HG02840 (cell line): ENCODE data around the gene PEX5L.
"Not testable (repeated sequence)": the region's sequence is repeated elsewhere in the genome, so short reads cannot be mapped to it uniquely, and the experiment has no call there.

Source experiments
- ATAC-seq: cut with Tn5 transposase; IDR thresholded peaks from one replicate; pipeline ENCODE4 v1.9.1; 2021; ENCODE audit warnings: mild to moderate bottlenecking, moderate library complexity, moderate number of reproducible peaks; ENCODE audit not compliant: unreplicated experiment, low FRiP score

The PEX5L gene, protein sequence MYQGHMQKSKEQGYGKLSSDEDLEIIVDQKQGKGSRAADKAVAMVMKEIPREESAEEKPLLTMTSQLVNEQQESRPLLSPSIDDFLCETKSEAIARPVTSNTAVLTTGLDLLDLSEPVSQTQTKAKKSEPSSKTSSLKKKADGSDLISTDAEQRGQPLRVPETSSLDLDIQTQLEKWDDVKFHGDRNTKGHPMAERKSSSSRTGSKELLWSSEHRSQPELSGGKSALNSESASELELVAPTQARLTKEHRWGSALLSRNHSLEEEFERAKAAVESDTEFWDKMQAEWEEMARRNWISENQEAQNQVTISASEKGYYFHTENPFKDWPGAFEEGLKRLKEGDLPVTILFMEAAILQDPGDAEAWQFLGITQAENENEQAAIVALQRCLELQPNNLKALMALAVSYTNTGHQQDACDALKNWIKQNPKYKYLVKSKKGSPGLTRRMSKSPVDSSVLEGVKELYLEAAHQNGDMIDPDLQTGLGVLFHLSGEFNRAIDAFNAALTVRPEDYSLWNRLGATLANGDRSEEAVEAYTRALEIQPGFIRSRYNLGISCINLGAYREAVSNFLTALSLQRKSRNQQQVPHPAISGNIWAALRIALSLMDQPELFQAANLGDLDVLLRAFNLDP

GRCh38 chr3:180036671-180037455 is at the start of gene PEX5L:
PEX5L (minus strand) TSS chr3:180036937; CDS start chr3:180036599, 338 bp downstream.
- peak; percentile 82 for ATAC-seq

DNA sequence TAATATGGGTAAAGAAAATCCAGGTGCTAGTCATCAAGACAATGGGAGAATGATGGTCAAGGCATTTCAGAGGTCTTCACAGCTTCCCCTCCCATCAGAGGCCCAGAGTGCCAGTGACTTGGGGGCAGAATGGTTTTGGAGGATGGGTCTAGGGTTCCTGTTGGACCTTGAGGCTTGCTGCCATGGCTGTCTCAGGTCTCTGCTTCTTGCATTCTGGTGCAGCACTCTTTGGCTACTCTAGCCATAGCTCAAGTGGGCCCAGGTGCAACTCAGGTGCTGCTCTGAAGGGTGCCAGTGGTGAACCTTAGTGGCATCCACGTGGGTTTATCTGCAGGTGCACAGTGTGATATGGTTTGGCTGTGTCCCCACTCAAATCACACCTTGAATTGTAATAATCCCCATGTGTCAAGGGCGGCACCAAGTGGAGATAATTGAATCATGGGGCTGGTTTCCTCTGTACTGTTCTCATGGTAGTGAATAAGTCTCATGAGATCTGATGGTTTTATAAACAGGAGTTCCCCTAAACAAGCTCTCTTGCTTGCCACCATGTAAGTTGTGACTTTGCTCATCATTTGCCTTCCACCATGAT is 48.5 kb upstream of the PEX5L start:
- no peak for ATAC-seq

DNA sequence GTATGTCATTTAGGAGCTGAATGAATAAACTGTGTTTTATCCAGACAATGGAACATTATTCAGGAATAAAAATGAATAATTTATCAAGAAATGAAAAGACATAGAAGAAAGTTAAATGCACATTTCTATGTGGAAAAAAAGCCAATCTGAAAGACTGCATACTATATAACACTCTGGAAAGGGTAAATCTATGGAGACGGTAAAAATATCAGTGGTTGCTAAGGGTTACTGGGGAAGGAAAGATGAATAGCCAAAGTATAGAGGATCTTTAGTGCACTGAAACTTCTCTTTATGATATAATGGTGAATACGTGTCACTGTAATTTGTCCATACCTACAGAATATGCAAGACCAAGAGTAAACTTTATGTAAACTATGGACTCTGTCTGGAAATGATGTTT is 46.0 kb upstream of the PEX5L start:
- no peak for ATAC-seq

DNA sequence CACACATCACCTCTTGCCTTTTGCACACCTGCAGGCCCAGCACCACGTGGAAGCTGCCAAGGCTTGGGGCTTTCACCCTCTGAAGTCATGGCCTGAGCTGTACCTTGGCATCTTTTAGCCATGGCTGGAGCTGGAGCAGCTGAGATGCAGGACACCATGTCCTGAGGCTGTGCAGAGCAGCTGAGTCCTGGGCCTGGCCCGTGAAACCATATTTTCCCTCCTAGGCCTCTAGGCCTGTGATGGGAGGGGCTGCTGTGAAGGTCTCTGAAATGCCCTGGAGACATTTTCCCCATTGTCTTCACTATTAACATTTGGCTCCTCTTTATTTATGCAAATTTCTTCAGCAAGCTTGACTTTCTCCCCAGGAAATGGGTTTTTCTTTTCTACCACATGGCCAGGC is 41.9 kb upstream of the PEX5L start:
- ATAC-seq: no peak

DNA sequence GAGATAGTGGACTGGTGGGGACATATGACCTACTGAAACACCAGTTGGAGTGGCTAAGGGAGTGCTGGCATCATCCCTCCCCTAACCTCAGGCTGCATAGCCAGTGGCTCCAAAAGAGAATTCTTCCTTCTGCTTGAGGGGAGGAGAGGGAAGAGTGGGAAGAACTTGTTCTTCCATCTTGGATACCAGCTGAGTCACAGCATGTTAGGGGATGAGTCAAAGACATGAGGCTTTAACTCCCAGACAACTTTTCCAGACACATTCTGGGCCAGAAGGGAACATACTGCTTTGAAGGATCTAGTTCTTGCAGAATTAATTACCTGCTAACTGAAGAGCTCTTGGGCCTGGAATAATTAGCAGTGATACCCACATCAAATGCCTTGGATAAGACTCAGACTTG is 36.8 kb upstream of the PEX5L start:
- ATAC-seq: no peak

DNA sequence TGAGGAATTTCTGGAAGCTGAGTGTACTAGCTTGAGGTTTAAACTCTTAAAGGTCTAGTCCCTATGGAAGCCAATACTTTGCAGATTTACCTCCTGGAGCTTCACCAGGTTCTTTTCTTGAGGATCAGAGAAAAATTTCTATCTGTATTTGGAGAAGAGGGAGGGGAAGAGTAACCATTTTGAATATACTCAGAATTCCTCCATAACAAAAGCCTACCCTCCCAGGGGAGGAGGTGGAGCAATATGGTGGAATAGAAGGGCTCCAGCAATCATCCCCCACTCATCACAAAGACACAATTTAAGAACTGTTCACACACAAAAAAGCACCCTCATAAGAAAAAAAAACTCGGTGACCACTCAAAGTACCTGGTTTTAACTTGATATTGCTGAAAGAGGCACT is 36.0 kb upstream of the PEX5L start:
- ATAC-seq: no peak

- no peak for ATAC-seq
Measured at GRCh38 chr3:180070925-180071324, 34.2 kb upstream of the PEX5L start.

DNA sequence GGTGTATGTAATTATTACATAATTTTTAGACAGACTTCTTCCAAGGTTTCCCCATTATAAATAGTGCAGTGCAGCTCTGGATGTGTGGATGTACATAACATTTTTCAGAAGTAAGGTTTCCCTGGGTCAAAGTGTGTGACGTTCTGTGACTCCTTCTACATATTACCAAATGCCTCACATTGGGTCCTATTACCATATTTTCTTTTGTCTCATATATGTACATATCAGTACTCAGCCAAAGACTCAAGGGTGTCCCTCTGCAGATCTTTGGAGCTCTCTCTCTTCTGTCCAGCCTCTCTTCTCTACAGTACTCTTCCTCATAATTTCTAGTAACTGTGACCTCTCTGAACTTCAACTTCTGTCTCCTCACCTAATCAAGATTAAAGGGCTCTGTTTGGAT is 31.3 kb upstream of the PEX5L start:
- ATAC-seq: no peak

- ATAC-seq: no peak
Measured at GRCh38 chr3:180066598-180066997, 29.9 kb upstream of the PEX5L start.

DNA sequence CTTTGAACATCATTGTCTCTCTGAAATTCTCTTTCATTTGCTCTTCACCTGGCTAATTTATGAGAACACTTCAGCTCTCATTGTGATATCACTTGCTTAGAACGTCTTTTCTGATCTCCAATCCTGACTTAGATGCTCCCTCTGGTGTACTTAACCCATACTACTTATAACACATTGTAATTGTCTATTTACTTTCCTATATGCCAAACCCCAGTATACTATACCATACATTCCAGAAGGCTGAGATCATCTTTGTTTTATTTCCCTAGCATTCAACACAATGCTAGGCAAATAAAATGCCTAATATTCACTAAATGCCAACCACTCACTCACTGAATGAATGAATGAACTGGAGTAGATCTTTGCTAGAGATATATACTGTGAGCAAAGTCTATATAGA is 27.0 kb upstream of the PEX5L start:
- ATAC-seq: no peak

- ATAC-seq: no peak
Measured at GRCh38 chr3:180062771-180063170, 26.0 kb upstream of the PEX5L start.

DNA sequence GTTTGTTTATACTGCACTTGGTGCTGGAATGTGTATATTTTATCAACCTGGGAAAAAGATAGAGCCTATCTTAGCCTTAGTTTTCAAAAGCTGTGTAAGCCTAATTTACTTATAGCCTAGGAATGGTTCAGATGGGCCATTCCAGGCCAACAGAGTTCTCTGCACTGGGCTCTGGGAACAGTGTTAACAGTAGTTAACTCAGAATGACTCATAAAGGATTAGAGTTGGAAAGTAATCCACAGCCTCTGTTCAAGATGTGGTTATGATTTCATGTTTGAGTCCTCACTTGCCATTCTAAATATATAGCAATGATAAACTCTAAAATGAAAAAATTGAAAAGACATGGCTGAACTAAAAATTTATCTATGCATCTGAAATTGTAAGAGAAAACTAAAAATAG is 22.6 kb upstream of the PEX5L start:
- ATAC-seq: no peak

- no peak for ATAC-seq
Measured at GRCh38 chr3:180058238-180058637, 21.5 kb upstream of the PEX5L start.

DNA sequence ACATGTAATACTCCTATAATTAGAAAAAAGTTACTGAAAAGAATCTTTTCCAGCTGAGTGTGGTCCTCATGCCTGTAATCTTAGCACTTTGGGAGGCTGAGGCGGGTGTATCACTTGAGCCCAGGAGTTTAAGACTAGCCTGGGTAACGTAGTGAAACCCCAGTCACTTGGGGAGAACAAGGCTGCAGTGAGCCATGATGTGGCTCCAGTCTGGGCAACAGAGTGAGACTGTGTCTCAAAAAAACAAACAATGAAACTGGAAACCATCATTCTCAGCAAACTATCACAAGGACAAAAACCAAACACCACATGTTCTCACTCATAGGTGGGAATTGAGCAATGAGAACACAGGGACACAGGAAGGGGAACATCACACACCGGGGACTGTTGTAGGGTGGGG is 18.9 kb upstream of the PEX5L start:
- ATAC-seq: not testable (repeated sequence)

- ATAC-seq: no peak
Measured at GRCh38 chr3:180049391-180049790, 12.7 kb upstream of the PEX5L start.

DNA sequence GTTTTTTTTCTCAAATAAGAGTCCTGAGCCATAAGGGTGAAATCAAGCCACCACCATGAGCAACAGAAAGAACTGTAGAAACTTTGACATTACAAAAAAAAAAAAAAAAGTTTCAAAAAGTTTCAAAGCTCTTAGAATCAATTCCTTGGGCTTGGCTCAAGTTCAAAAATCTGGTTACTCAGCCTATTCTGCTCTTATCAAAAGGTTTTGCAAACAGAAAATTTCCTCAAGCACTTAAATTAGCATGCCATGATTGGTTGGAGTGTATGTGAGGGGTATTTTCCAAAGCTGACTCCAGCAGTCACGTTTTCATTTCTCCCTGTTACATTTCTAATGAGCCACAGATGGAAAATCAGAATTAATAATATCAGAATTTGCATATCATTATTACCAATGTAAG is 12.1 kb upstream of the PEX5L start:
- no peak for ATAC-seq

DNA sequence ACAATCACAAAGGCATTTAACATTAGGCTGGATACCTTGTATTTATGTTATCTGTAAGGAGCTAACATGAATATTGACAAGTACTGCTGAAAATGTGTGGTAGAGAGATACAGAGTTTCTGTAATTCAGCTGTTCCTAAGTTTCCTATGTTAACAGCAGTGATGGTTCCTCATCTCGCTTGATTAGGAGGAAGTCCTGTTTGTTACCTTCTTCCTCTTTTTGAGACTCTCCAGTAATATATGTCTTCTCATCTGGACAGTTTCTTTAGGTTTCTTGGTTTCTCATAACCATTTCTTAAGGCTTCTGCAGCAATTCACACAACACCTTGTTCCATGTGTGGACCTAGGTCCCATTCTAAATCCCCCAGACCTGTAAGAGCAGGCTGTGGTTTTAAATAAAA is 11.4 kb upstream of the PEX5L start:
- peak; percentile 81 for ATAC-seq

GRCh38 chr3:180040966-180041365 is 4.2 kb upstream of the PEX5L start:
- ATAC-seq: no peak

GRCh38 chr3:180036092-180036670 is 556 bp downstream of the PEX5L start:
- ATAC-seq: peak; percentile 32

DNA sequence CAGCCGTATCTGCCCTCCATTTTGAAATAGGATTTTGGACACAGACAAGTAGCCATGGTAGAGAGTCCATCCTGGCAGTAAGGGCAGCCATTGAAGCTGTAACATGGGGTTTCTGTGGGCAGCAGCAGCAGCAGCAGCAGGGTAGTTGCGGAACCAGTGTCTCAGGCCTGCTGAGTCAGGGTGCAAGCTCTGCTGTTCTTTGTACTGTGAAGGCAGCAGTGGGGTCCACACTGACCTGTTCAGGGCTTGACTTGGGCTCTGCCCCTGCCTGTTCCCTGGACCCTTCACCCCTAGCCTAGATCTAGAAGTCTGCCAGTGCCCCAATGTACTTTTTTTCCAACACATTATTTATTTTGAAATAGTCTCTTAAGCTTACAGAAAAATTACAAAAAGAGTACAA is 9.7 kb downstream of the PEX5L start:
- no peak for ATAC-seq

DNA sequence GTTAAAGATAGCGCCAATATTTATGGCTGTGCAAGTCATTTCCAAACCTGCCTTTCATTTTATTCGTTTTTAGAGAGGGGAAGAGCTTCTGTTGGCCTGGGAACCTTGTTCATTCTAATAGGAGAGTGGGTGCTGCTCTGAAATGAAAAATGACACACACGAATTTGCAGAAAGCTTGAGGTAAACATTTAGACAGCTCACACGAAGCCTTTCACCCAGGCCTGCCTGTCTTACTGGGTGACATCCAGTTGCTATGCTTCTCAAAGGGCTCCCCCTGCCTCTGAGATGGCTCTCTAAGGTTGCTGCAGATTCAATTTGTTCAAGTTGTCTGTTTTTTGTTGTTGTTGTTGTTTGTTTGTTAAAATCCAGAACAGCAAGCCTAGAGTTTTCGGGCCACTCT is 18.2 kb downstream of the PEX5L start:
- ATAC-seq: peak; percentile 54
